Adipose tissue (tissue), 3 donors: Measurements from ENCODE around the gene KTI12. TPM values are rescaled to one million over a fixed set of nuclear protein-coding genes. Genes with fewer than 3 reads are reported as not detected.
"Not testable (repeated sequence)": the region's sequence is repeated elsewhere in the genome, so short reads cannot be mapped to it uniquely, and the experiment has no call there.

Experiments
- H3K27ac ChIP-seq: one replicate; pipeline ENCODE4 v1.5.1; 2013; ENCODE audit warnings: low read depth, low read length
- WGBS, 3 donors: extraction: QIAGEN DNeasy Blood & Tissue Kit; methylation state at CpG; one replicate each; pipeline ENCODE4 v1.1.7; 2013; 5-methylcytosine and 5-hydroxymethylcytosine counted together
- polyA plus RNA-seq, 3 donors: library from polyadenylated mRNA; stranded (reverse); fragments of 200-250 nt; gene quantifications; one replicate each; pipeline ENCODE4 v1.2.3, GENCODE V29; 2013
- donor health status: healthy with polysubstance abuse.
- donor health status: Bipolar disorder and iron deficiency.
- donor health status: healthy.

Gene KTI12, protein sequence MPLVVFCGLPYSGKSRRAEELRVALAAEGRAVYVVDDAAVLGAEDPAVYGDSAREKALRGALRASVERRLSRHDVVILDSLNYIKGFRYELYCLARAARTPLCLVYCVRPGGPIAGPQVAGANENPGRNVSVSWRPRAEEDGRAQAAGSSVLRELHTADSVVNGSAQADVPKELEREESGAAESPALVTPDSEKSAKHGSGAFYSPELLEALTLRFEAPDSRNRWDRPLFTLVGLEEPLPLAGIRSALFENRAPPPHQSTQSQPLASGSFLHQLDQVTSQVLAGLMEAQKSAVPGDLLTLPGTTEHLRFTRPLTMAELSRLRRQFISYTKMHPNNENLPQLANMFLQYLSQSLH
- 10 to 100 TPM in 1 of 3 donors, 1 to 10 TPM in 2; 3.8 to 13.7 (median 4.8) TPM for polyA plus RNA-seq

DNA sequence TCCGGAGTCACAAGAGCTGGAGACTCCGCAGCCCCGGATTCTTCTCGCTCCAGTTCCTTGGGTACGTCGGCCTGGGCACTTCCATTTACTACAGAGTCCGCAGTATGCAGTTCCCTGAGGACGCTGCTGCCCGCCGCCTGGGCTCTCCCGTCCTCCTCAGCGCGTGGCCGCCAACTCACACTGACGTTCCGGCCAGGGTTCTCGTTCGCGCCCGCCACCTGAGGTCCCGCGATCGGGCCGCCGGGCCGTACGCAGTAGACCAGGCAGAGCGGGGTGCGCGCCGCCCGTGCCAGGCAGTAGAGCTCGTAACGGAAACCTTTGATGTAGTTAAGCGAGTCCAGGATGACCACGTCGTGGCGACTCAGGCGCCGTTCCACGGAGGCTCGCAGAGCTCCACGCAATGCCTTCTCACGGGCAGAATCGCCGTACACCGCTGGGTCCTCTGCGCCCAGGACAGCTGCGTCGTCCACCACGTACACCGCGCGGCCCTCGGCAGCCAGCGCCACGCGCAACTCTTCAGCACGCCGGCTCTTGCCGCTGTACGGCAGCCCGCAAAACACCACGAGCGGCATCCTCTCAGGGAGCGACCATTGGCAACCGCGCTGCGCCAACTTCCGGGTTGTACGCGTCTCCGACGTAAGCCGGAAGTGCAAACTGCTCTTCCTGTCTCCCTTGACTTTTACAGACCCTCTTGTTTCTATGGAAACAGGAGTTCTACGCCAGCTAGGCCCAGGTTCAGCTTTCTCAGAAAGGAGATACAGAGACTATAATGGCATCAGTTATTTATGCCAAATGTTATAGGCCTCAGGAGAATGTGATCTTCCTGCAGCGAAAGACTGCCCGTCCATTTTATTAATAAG, at the start of gene KTI12:
KTI12 (minus strand) TSS at position 621 of the 860 bp plus-strand sequence; CDS start at position 572, 49 bp downstream.
- peak within 1 kb of the TSS; percentile 61 for H3K27ac ChIP-seq
- 2% methylated on average over 78 of the region's 78 CpGs for WGBS, 3 donors

DNA sequence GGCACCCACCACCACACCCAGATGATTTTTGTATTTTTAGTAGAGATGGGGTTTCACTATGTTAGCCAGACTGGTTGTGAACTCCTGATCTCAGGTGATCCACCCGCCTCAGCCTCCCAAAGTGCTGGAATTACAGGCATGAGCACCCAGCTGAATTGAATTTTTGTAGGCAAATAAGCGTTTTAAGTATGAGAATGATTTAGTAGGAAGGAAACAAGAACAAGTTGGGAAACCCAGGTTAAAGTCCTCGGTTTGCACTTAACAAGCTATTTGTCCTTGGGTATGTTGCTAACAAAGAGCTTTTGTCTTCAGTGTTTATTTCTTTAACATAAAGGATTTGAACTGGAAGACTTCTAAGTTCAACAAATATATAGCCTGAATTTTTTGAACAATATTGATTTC, 46.4 kb upstream of the KTI12 start:
- 51 to 79% (median 77%) methylated on average over 3 of the region's 3 CpGs for WGBS, 3 donors
- H3K27ac ChIP-seq: no peak overlapping the region

DNA sequence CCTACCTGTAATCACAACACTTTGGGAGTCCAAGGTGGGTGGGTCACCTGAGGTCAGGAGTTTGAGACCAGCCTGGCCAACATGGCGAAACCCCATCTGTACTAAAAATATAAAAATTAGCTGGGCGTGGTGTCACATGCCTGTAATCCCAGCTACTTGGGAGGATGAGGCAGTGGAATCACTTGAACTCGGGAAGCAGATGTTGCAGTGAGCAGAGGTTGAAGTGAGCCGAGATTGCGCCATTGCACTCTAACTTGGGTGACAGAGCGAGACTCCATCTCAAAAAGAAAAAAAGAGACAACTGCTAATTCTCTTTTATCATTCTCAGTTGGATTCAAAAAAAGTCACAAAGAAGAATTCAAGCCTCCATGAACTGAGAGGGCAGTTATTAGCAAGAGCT, 43.7 kb upstream of the KTI12 start:
- not testable (repeated sequence) for H3K27ac ChIP-seq
- 84 to 95% (median 86%) methylated on average over 6 of the region's 6 CpGs for WGBS, 3 donors

DNA sequence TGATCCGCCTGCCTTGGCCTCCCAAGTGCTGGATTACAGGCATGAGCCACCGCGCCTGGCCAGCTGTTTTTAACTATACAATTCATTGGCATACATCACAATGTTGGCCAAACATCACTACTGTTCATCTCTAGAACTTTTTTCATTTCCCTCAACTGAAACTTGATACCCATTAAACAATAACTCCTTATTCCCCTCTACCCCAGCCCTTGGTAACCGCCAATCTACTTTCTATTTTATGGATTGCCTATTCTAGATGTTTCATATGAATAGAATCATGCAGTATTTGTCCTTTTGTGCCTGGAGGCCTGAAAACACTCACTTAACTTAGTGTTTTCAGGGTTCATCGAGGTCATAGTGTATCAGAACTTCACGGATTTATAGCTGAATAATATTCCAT, 38.7 kb upstream of the KTI12 start:
- WGBS, 3 donors: 81 to 94% (median 82%) methylated on average over 6 of the region's 6 CpGs
- H3K27ac ChIP-seq: no peak overlapping the region

DNA sequence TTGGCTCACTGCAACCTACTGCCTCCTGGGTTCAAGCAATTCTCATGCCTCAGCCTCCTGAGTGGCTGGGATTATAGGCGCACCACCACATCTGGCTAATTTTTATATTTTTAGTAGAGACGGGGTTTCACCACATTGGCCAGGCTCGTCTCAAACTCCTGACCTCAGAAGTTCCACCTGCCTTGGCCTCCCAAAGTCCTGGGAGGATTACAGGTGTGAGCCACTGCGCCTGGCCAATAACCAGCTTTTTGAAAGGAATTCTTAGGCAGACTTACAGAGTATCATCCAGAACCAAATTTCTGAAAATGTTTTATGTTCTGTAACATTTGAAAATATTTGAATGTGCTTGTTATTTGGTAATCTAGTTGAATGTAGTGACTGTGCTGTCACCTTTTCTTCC, 37.1 kb upstream of the KTI12 start:
- 41 to 95% (median 93%) methylated on average over 4 of the region's 4 CpGs for WGBS, 3 donors
- H3K27ac ChIP-seq: no peak overlapping the region

DNA sequence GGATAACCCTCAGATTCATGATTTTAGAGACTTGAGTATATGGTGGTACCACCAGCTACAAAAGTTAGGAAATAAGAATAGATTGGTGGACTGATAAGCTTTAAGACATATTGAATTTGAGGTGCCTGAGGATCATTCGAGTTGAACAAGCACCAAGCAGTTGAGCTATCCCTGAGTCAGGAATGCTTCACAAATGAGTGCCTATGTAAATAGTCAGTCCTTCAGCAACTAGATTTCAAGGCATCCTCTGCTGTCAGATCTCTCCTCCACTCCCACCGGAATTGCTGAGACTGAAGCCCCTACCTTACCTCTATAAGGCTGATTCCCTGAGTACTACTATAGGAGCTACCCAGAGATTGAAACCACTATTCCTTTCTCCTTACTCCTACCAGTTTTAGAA, 29.6 kb upstream of the KTI12 start:
- WGBS, 3 donors: 89 to 95% (median 93%) methylated on average over 2 of the region's 2 CpGs
- H3K27ac ChIP-seq: no peak overlapping the region

DNA sequence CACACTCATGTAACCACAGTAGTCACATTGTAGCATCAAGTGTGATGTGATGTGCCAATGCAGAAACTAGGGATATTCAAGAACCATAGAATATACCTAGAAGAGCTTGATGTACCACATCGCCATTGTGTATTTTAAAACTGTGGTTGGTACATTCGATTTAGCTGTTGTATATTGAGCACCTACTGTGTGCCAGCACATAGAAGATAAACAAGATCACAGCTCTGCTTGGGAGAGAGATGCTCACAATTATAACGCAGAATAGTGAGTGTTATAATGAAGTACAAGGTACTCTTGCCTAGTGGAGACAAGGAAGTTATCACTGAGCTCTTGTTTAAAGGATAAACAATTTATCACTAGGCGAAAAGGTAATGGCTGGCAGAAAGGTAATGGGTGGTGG, 27.2 kb upstream of the KTI12 start:
- no peak overlapping the region for H3K27ac ChIP-seq
- 96 to 99% (median 96%) methylated on average over 4 of the region's 4 CpGs for WGBS, 3 donors

DNA sequence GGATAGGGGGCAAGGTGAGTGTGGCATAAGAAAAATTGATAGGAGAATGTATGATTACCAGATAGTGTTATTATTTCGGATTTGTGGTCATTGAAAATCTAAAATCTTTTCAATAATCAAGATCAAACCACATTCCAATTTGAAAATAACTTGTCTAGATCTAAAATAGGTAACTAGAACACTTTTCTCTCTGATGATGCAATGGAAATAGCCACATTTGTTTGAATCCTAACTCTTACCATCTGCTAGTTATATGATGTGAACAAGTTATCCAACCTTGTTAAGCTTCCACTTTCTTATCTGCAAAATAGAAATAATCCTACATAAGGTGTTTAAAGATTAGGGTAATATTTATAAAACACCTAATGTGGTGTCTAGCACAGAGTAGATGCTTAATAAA, 26.3 kb upstream of the KTI12 start:
- H3K27ac ChIP-seq: no peak overlapping the region
- 87 to 97% (median 95%) methylated on average over 1 of the region's 1 CpG for WGBS, 3 donors

DNA sequence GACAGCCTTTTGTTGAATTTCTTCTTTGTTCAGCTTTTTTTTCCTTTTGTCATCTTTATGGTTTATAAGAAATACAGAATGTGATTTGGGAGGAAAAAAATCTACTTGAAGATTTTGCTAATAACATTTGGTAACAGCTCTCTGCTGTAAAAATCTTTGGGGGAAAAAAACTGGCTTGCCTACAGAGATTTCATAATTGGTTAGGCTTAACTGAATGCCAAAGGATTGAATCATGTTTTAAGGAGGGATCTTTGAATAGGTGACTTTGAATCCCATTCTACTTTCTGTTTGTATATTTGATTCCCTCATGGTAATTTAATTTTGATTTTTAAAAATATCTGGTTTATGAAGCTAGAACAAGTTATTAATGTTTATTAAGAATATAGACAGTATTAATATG, 25.7 kb upstream of the KTI12 start:
- H3K27ac ChIP-seq: no peak overlapping the region

DNA sequence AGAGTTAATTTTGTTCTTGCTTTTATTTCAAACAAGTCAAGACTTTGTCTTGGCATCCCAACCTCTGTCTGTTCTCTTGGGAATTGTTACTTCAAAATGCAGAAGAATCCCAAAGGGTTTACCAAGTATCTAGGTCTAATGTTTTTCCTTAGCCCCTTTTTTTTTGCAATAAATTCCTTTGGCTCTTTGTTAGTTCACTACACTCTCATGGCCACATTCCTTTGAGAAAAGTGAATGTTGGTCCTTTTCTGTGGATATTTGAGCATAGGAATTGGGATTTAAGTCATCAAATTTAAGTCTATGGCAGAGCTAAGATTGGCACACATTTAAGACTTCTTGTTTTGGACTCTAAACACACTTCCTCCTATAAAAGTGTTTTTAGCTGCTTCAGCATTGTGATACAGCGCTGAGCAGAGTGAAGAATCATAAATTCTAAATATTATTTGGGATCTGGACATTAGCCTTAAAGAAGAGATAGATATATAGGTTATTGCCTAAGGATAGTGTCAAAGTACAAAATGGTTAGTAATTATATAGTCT, 24.3 kb upstream of the KTI12 start:
- H3K27ac ChIP-seq: no peak overlapping the region
- 61 to 86% (median 62%) methylated on average over 1 of the region's 1 CpG for WGBS, 3 donors

DNA sequence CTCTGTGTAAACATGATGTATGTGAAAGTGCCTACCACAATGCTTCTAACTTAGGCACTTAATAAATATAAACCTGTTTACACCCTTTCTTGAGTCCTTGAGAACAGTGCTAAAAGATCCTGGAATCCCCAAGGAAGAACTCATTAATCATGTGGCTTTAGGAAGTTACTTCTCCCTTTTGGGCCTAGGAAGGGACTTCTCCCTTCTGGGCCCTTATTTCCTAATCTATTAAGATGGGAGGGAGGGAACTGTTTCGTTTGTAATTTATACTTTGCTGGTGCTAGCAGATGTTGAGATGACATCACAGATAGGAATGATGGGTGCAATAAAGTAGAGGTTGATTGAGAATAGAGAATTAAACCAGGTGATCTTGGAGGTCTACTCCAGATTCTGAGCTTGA, 23.6 kb upstream of the KTI12 start:
- 0 to 4% (median 4%) methylated on average over 1 of the region's 1 CpG for WGBS, 3 donors
- H3K27ac ChIP-seq: no peak overlapping the region

DNA sequence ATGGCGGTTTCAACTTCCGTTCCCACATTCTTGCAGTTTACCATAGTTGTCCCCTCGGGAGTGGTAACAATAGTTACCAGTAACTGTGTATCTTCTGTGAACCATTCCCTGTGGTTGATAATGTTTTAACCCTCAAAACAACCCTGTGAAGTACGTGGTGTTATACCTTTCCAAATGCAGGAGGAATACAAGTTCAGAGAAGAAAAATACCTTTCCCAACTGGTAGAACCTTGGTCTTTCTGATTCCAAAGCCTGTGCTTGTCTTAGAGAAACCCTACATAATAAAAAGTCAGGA, 23.3 kb upstream of the KTI12 start:
- H3K27ac ChIP-seq: no peak overlapping the region
- WGBS, 3 donors: 0 to 1% (median 1%) methylated on average over 4 of the region's 4 CpGs

DNA sequence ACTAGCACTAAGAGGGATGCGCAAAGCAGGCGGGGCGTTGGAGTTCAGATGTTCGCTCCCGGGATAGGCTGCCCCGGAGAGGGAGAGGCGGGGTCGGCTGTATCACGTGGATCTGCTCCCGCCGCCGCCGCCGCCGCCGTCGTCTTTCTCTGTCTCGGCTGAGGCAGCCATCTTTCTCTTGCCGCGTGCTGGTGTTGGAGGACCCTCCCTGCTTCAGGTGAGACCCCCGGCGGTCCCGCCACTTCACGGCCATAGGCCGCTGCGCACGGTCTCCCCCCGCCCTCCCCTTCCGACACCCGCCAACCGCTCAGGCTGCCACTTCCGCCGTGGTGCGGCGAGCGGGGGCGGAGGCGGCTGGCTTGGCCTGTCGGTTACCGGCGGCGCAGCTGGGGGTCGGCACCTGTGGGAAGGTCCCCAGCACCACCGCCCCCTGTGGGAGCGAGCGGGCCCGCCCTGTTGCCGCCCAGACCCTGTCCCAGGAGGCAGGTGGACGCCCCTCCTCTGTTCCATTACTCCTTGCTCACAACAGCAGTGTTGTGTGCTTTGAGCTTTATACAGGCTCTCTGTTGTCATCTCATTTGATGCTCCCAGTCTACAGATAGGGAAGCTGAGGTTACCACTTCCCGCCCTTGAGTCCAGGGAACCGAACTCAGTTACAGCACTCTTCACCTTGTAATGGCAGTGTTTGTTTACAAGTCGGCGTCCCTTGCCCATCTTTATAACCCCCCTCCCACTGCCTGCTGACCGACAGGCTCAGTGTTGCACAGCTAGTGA, 22.7 kb upstream of the KTI12 start, which contains the start of gene BTF3L4:
BTF3L4 (plus strand) TSS at position 133 of the 774 bp plus-strand sequence. CDS start 3,553 bp downstream, outside the sequence.
- WGBS, 3 donors: 0 to 1% (median 0%) methylated on average over 44 to 54 of the region's 54 CpGs

DNA sequence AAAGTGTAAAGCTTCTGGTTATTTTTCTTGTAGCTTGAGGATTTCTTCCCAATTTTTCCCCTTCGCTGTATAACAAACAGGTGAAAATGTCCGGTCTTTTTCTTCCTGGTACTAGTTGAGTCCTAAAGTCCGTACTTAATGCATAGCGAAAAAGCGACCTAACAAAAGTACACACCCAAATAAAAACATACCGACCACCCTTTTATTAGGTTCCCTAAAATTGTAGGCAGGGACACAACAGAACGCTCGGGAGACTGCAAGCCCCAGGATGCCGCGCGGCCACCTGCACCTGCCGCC, 22.2 kb upstream of the KTI12 start:
- H3K27ac ChIP-seq: no peak overlapping the region
- WGBS, 3 donors: 0% methylated on average over 12 of the region's 12 CpGs

More for the DNA sequence above, 22.7 kb upstream of the KTI12 start, which contains the start of gene BTF3L4:
- peak within 1 kb of the TSS; percentile 41 for H3K27ac ChIP-seq

DNA sequence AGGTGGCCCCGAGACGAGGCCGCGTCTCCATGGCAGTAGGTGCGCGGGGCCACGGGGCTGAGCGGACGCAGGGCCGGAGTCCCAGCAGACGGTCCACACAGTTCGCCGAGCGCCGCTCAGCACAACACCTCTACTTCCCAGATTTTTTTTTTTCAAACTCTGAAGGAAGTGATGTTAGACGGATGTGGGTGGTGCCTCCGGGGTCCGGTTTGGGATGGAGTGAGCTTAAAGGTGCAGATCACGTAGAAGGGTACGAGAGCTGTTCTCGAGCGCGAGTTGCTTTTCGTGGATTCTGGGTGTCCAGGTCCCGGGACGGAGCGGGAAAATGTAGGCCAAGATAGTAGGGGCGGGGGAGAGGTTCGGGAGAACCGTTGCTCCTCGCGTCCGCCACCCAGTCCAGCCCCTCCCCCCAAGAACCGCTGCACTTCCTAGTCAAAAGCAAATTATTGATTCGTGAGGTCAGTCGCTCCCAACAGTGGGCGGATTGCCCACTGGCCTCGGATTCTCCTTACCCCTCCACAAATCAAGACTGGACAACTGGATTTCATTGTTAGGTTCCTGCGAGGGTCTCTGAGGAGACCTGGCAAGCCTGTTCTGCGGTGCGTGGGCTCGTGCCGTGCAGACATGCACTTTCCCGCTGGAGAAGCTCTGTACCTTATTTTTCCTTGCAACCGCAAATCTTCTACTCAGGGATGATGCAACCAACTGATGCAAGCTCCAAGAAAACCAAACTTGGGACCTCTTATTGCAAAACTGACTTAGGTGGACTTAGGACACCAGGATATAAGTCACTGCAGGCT, 21.7 kb upstream of the KTI12 start, which contains the start of gene TXNDC12:
TXNDC12 (minus strand) TSS at position 126 of the 800 bp plus-strand sequence; CDS start at position 31, 95 bp downstream.
- WGBS, 3 donors: 0% methylated on average over 41 to 45 of the region's 45 CpGs
- H3K27ac ChIP-seq: no peak within 1 kb of the TSS

DNA sequence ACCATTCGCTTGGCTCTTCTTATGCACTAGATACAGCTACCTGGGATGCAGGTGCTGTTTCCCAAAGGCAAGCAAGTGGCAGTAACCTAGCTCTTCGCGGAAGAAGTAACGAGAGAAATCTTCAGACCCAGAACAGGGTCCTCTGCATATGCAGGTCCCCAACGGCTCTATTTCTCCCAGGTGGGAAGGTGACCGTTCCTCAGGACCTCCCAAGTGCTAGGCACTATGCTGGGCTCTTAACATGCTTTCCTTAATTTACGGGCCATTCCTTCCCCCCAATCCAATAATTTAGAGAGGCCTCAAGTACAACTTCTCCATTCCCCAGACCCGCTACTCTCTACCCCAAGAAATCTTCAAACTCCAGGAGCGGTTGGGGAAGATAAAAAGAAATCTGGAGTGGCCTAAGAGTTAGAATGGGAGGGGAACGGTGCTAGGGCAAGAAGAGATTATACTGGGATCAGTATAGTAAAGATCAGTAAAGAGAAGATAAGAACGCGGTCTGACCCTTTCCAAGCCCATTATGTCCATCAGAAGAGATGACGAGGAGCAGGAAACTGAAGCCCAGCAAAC, 21.0 kb upstream of the KTI12 start:
- WGBS, 3 donors: 2 to 5% (median 3%) methylated on average over 13 of the region's 13 CpGs
- no peak overlapping the region for H3K27ac ChIP-seq

DNA sequence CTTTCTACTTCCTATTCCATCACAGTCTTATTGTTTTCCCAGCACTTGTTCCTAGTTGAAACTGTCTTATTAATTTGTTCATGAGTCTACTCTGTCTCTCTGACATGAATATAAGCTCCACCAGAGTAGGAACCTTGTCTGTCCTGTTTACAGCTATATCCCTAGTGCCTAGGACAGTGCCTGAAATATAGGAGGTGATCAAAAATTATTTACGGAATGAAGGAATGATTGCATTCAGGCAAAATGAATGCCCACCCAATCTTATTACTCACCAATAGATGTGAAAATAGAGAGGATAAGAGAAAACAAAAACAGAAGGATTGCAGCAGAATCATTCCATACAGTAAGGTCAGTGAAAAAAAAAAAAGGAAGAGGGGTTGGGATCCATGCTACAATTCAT, 20.3 kb upstream of the KTI12 start:
- WGBS, 3 donors: 61 to 94% (median 93%) methylated on average over 1 of the region's 1 CpG
- H3K27ac ChIP-seq: no peak overlapping the region

DNA sequence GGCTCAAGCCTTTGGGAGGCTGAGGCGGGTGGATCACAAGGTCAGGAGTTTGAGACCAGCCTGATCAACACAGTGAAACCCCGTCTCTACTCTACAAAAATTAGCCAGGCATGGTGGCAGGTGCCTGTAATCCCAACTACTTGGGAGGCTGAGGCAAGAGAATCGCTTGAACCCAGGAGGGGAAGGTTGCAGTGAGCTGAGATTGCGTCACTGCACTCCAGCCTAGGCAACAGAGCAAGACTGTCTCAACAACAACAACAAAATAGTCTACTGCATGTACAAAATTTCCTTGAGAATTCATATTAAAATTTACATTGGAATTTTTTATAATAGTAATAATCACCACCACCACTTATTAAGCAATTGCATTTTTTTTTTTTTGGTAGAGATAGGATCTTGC, 15.7 kb upstream of the KTI12 start:
- H3K27ac ChIP-seq: not testable (repeated sequence)
- WGBS, 3 donors: 85 to 95% (median 89%) methylated on average over 4 of the region's 4 CpGs
